Endothelial cell of umbilical vein (primary cell): ENCODE data around the gene TP53TG5. TPM values are rescaled to one million over a fixed set of nuclear protein-coding genes. Genes with fewer than 3 reads are reported as not detected.

ENCODE experiments used
- BruUV-seq: library from RNA; stranded (reverse); fragments of 400-500 nt; replicated peaks from 2 replicates; lab custom pipeline; 2021; lab: Mats Ljungman, UMichigan
- CTCF ChIA-PET: fragments of 300-600, 350-600 bp; sonication (Branson Sonifier 250); formaldehyde crosslinking; loops from one replicate; lab custom pipeline; 2021; ENCODE audit warnings: antibody characterized with exemption, inconsistent platforms; lab: Charles Lee
- POLR2A ChIA-PET: fragments of 300-600, 350-600 bp; sonication (Branson Sonifier 250); formaldehyde crosslinking; loops from one replicate; lab custom pipeline; 2021; ENCODE audit warnings: antibody characterized with exemption, inconsistent platforms; lab: Charles Lee
- DNase-seq: peaks from one replicate; pipeline ENCODE4 v3.0.0-alpha.2; 2011; ENCODE audit warnings: low read depth, low spot score
- FAIRE-seq: peaks from 2 replicates; lab custom pipeline; 2011; peaks lifted over from hg19 to GRCh38; lab: Jason Lieb, UNC
- H2AFZ ChIP-seq: 2 replicates; pipeline ENCODE4 v1.6.0; 2012; ENCODE audit warnings: low read depth, low read length, control low read depth, inconsistent platforms
- H3K27ac ChIP-seq: 2 replicates; pipeline ENCODE4 v1.5.1; 2011; ENCODE audit warnings: low read depth, mild to moderate bottlenecking, control low read depth, low read length, moderate library complexity; ENCODE audit not compliant: insufficient read depth
- H3K27me3 ChIP-seq, 2 experiments: 2 replicates each; pipeline versions ENCODE4 v1.6.0 to v1.6.1; 2011; ENCODE audit warnings: low read length in 2 of 2, mixed read lengths in 1 of 2; ENCODE audit not compliant: control insufficient read depth in 2 of 2, insufficient read depth in 2 of 2
- H3K36me3 ChIP-seq, 2 experiments: 2 replicates in 1 of 2; 3 replicates in 1 of 2; pipeline ENCODE4 v1.5.1; 2011; ENCODE audit warnings: low read length in 2 of 2, mild to moderate bottlenecking in 1 of 2, moderate library complexity in 1 of 2; ENCODE audit not compliant: control insufficient read depth in 2 of 2, insufficient read depth in 2 of 2; ENCODE audit errors: extremely low read depth in 1 of 2
- H3K4me1 ChIP-seq: 3 replicates; pipeline ENCODE4 v1.5.1; 2011; ENCODE audit warnings: mild to moderate bottlenecking, low read length; ENCODE audit not compliant: control insufficient read depth, insufficient read depth; ENCODE audit errors: extremely low read depth
- H3K4me2 ChIP-seq: 2 replicates; pipeline ENCODE4 v1.6.1; 2011; ENCODE audit warnings: low read length, control low read depth, mixed read lengths; ENCODE audit not compliant: insufficient read depth
- H3K4me3 ChIP-seq, 3 experiments: fragments of 200-600 bp in 1 of 3; sonication (generic), shearing (Covaris generic) in 1 of 3; replicated peaks in 1 of 3; 2 replicates each; pipeline ENCODE4 v1.5.1; 2011 to 2016; ENCODE audit warnings: control low read depth in 3 of 3, low read length in 3 of 3, mild to moderate bottlenecking in 2 of 3, inconsistent platforms in 1 of 3, low read depth in 1 of 3, moderate library complexity in 1 of 3; ENCODE audit not compliant: insufficient read depth in 1 of 3
- H3K79me2 ChIP-seq: 2 replicates; pipeline ENCODE4 v1.6.0; 2012; ENCODE audit warnings: low read length, inconsistent platforms; ENCODE audit not compliant: control insufficient read depth, insufficient read depth
- H3K9ac ChIP-seq: replicated peaks from 2 replicates; pipeline ENCODE3; 2011; ENCODE audit warnings: low read length, control low read depth; ENCODE audit not compliant: insufficient read depth; ENCODE audit errors: extremely low read depth
- H3K9me1 ChIP-seq: replicated peaks from 3 replicates; pipeline ENCODE4 v1.6.0; 2011; ENCODE audit warnings: mild to moderate bottlenecking, low read length; ENCODE audit not compliant: control insufficient read depth, insufficient read depth; ENCODE audit errors: extremely low read depth
- H3K9me3 ChIP-seq: replicated peaks from 2 replicates; pipeline ENCODE4 v1.5.1; 2012; ENCODE audit warnings: low read length, inconsistent platforms; ENCODE audit not compliant: control insufficient read depth, insufficient read depth
- H4K20me1 ChIP-seq: replicated peaks from 2 replicates; pipeline ENCODE3; 2011; ENCODE audit warnings: mild to moderate bottlenecking, low read length; ENCODE audit not compliant: control insufficient read depth, insufficient read depth; ENCODE audit errors: extremely low read depth
- CTCF ChIP-seq, 2 donors: IDR thresholded peaks; 1 replicate in 1 of 2; 2 replicates in 1 of 2; pipeline ENCODE4 v1.5.1; 2011; ENCODE audit warnings: low read length in 2 of 2, mild to moderate bottlenecking in 2 of 2, moderate library complexity in 2 of 2, control low read depth in 1 of 2, inconsistent platforms in 1 of 2, low read depth in 1 of 2; ENCODE audit not compliant: insufficient read depth in 1 of 2; ENCODE audit errors: extremely low read depth in 1 of 2
- EZH2 ChIP-seq: IDR thresholded peaks from 2 replicates; pipeline ENCODE4 v1.6.1; 2012; ENCODE audit warnings: borderline replicate concordance, low read depth, mild to moderate bottlenecking, moderate library complexity, low read length, inconsistent platforms; ENCODE audit not compliant: severe bottlenecking
- FOS ChIP-seq: IDR thresholded peaks from 2 replicates; pipeline ENCODE4 v1.6.1; 2011; ENCODE audit warnings: mild to moderate bottlenecking, low read length, moderate library complexity, borderline replicate concordance; ENCODE audit not compliant: insufficient read depth
- GATA2 ChIP-seq: IDR thresholded peaks from 2 replicates; pipeline ENCODE4 v1.7.0; 2011; ENCODE audit warnings: low read depth, mild to moderate bottlenecking, moderate library complexity, mixed read lengths, low read length; ENCODE audit not compliant: insufficient read length, insufficient read depth
- JUN ChIP-seq: IDR thresholded peaks from 2 replicates; pipeline ENCODE4 v1.6.1; 2011; ENCODE audit warnings: borderline replicate concordance, low read depth; ENCODE audit not compliant: insufficient read length, insufficient read depth
- MYC ChIP-seq: IDR thresholded peaks from one replicate; pipeline ENCODE4 v1.6.1; 2011; ENCODE audit warnings: mild to moderate bottlenecking, low read depth, low read length
- POLR2A ChIP-seq: IDR thresholded peaks from 2 replicates; pipeline ENCODE4 v1.6.1; 2012; ENCODE audit warnings: low read depth, mild to moderate bottlenecking, control low read depth, low read length
- POLR2AphosphoS5 ChIP-seq: IDR thresholded peaks from 2 replicates; pipeline ENCODE4 v1.6.1; 2012; ENCODE audit warnings: low read depth, mild to moderate bottlenecking, control low read depth, low read length, moderate library complexity; ENCODE audit not compliant: insufficient read depth
- dilution Hi-C: fragments of 300-500 bp; cut with MboI; formaldehyde crosslinking; loops from one replicate; pipeline ENCODE4 v1.15.0; 2019; ENCODE audit warnings: low sequenced_read_pairs; ENCODE audit not compliant: extremely low pct_ligation_motif_present
- intact Hi-C: fragments of 100-400 bp; cut with micrococcal nuclease; formaldehyde crosslinking; loops from one replicate; pipeline ENCODE4 v1.10.0; 2022
- polyA plus RNA-seq, 4 experiments: library from polyadenylated mRNA; depleted of rRNA in 3 of 4; stranded (reverse) in 3 of 4; unstranded in 1 of 4; fragments of >200 nt; gene quantifications; 2 replicates each; pipeline versions ENCODE4 v1.2.1 to v1.2.3, GENCODE V29; 2011 to 2012; ENCODE audit warnings: missing spikeins in 1 of 4
- total RNA-seq: library from RNA; stranded (reverse); gene quantifications from 2 replicates; pipeline ENCODE4 v1.2.3, GENCODE V29; 2021
- TF ChIP-seq, protein P1 (sequence below): IDR thresholded peaks from 2 replicates; pipeline ENCODE4 v1.6.1; 2011; ENCODE audit not compliant: insufficient read depth, insufficient read length

TP53TG5 gene
- total and polyA plus RNA-seq, 2 donors (not counting 3 experiments of a cell fraction or from before 2014, with no cell fraction given): not detected

DNA sequence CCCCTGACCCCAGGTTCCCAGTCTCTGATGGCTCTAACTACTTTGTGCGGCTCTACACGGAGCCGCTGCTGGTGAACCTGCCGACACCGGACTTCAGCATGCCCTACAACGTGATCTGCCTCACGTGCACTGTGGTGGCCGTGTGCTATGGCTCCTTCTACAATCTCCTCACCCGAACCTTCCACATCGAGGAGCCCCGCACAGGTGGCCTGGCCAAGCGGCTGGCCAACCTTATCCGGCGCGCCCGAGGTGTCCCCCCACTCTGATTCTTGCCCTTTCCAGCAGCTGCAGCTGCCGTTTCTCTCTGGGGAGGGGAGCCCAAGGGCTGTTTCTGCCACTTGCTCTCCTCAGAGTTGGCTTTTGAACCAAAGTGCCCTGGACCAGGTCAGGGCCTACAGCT, 47.4 kb upstream of the TP53TG5 start:
- no peak for FAIRE-seq
- CTCF ChIA-PET: no interaction called here

More for the DNA sequence above, 47.4 kb upstream of the TP53TG5 start:
- BruUV-seq: no TSS peak
- Histone ChIP-seq H3K9ac (no peak overlapping the region), H3K79me2 (no peaks in the 10 kb centered on the region), H3K27me3 (no peaks in the 10 kb centered on the region), H3K9me1 (no peaks in the 10 kb centered on the region), H3K4me1 (no peaks in the 10 kb centered on the region), H4K20me1 (no peaks in the 10 kb centered on the region), H3K9me3 (no peaks in the 10 kb centered on the region), H3K36me3 (peaks cover 3 to 28% of the 10 kb centered on the region in 2 experiments), H2AFZ (no peak overlapping the region), H3K27ac (no peak overlapping the region), H3K4me3 (no peak overlapping the region), H3K4me2 (no peak overlapping the region)
- no peak for DNase-seq
- dilution Hi-C loops (no loop called here), intact Hi-C loops (no loop called here)
- TF ChIP-seq EZH2: no peak
- TF ChIP-seq MYC: no peak
- no peak for TF ChIP-seq CTCF (IDR thresholded peaks at IDR 0.05; ENCODE audit: extremely low read depth in 1 of 2, insufficient read depth in 1 of 2, low read depth in 1 of 2, low read length in 2 of 2)
- no peak for TF ChIP-seq POLR2A
- TF ChIP-seq GATA2: no peak
- TF ChIP-seq FOS: no peak
- TF ChIP-seq, protein P1, sequence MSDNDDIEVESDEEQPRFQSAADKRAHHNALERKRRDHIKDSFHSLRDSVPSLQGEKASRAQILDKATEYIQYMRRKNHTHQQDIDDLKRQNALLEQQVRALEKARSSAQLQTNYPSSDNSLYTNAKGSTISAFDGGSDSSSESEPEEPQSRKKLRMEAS: no peak
- no peak for TF ChIP-seq POLR2AphosphoS5
- TF ChIP-seq JUN: no peak
- POLR2A ChIA-PET: no interaction called here
